Fibroblast of lung (primary cell): Measurements from ENCODE around the gene PLCD4.

Experiments
- CTCF ChIP-seq, 2 donors: IDR thresholded peaks in 1 of 2; conservative IDR thresholded peaks in 1 of 2; 1 replicate in 1 of 2; 2 replicates in 1 of 2; pipeline ENCODE4 v1.5.1; 2011 to 2012; ENCODE audit warnings: low read length in 2 of 2, control low read depth in 1 of 2, inconsistent platforms in 1 of 2, low read depth in 1 of 2, mild to moderate bottlenecking in 1 of 2
- EZH2 ChIP-seq: IDR thresholded peaks from 2 replicates; pipeline ENCODE4 v1.5.1; 2012; ENCODE audit warnings: low read length, control low read depth, mild to moderate bottlenecking; ENCODE audit errors: missing control alignments

GRCh38 chr2:218671654-218672566 lies 64.2 kb downstream of the PLCD4 start, which contains the start of the genes RNF25 and STK36:
- TF ChIP-seq CTCF (conservative IDR thresholded peaks at IDR 0.05 in 1 of 2, IDR thresholded peaks at IDR 0.05 in 1 of 2; ENCODE audit: low read depth in 1 of 2, low read length in 2 of 2) (no peak), EZH2 (no peak)
